H1 (cell line): ENCODE measurements around the gene POFUT2. TPM values are rescaled to one million over a fixed set of nuclear protein-coding genes. Genes with fewer than 3 reads are reported as not detected.

Experiments
- CTCF ChIA-PET: fragments of 300-600 bp; sonication (Branson Sonifier 250); formaldehyde crosslinking; loops from one replicate; lab custom pipeline; 2021; ENCODE audit not compliant: partially characterized antibody; lab: Charles Lee
- POLR2A ChIA-PET: fragments of 300-600 bp; sonication (Branson Sonifier 250); formaldehyde crosslinking; loops from one replicate; lab custom pipeline; 2021; ENCODE audit warnings: inconsistent platforms; ENCODE audit not compliant: partially characterized antibody; lab: Charles Lee
- DNase-seq, 2 experiments: peaks; one replicate each; pipeline versions ENCODE4 v3.0.0 to v3.0.0-alpha.2; 2010 to 2022; ENCODE audit warnings: low spot score in 2 of 2, low read depth in 1 of 2, mixed read lengths in 1 of 2
- FAIRE-seq: peaks from 2 replicates; lab custom pipeline; 2011; peaks lifted over from hg19 to GRCh38; lab: Jason Lieb, UNC
- H2AFZ ChIP-seq: 2 replicates; pipeline ENCODE4 v1.8.1; 2012; ENCODE audit warnings: low read length, inconsistent platforms
- H2AK5ac ChIP-seq: 2 replicates; pipeline ENCODE4 v1.6.1; 2013; ENCODE audit warnings: low read depth, low read length
- H2BK120ac ChIP-seq: replicated peaks from 2 replicates; pipeline ENCODE3; 2013; ENCODE audit warnings: low read depth, low read length, inconsistent platforms
- H2BK12ac ChIP-seq: 2 replicates; pipeline ENCODE4 v1.6.1; 2013; ENCODE audit warnings: low read depth, low read length
- H2BK15ac ChIP-seq: 2 replicates; pipeline ENCODE4 v1.6.1; 2013; ENCODE audit warnings: low read length
- H2BK20ac ChIP-seq: 2 replicates; pipeline ENCODE4 v1.6.1; 2013; ENCODE audit warnings: low read length
- H2BK5ac ChIP-seq: 2 replicates; pipeline ENCODE4 v1.6.1; 2013; ENCODE audit warnings: low read depth, low read length
- H3K14ac ChIP-seq: 2 replicates; pipeline ENCODE4 v1.6.1; 2013; ENCODE audit warnings: inconsistent platforms; ENCODE audit not compliant: insufficient read length
- H3K18ac ChIP-seq: 2 replicates; pipeline ENCODE4 v1.6.1; 2013; ENCODE audit warnings: low read length; ENCODE audit errors: extremely low read depth
- H3K23ac ChIP-seq: 2 replicates; pipeline ENCODE4 v1.6.1; 2013; ENCODE audit warnings: inconsistent platforms; ENCODE audit not compliant: insufficient read length
- H3K23me2 ChIP-seq: 2 replicates; pipeline ENCODE4 v1.6.1; 2013; ENCODE audit warnings: low read depth, low read length
- H3K27ac ChIP-seq: 2 replicates; pipeline ENCODE4 v1.6.1; 2011; ENCODE audit warnings: low read depth, low read length, inconsistent platforms
- H3K27me3 ChIP-seq, 4 experiments: replicated peaks in 1 of 4; 1 replicate in 1 of 4; 2 replicates in 3 of 4; pipeline versions ENCODE4 v1.6.1 to v1.8.1; 2011 to 2013; ENCODE audit warnings: low read length in 3 of 4, mild to moderate bottlenecking in 3 of 4, inconsistent platforms in 2 of 4, mixed read lengths in 2 of 4, moderate library complexity in 1 of 4; ENCODE audit not compliant: control insufficient read depth in 3 of 4, insufficient read depth in 3 of 4; ENCODE audit errors: extremely low read depth in 1 of 4
- H3K36me3 ChIP-seq, 4 experiments: 2 replicates each; pipeline versions ENCODE4 v1.6.1 to v1.8.1; 2011 to 2013; ENCODE audit warnings: mild to moderate bottlenecking in 4 of 4, low read length in 3 of 4, moderate library complexity in 2 of 4, control low read depth in 1 of 4, inconsistent platforms in 1 of 4; ENCODE audit not compliant: insufficient read depth in 4 of 4, control insufficient read depth in 2 of 4
- H3K4ac ChIP-seq: replicated peaks from 2 replicates; pipeline ENCODE3; 2013; ENCODE audit warnings: low read length, low read depth, mixed read lengths, inconsistent platforms; ENCODE audit not compliant: insufficient read length
- H3K4me1 ChIP-seq, 4 experiments: replicated peaks in 1 of 4; 1 replicate in 1 of 4; 2 replicates in 3 of 4; pipeline versions ENCODE4 v1.6.1 to v1.8.1; 2011 to 2013; ENCODE audit warnings: low read length in 3 of 4, inconsistent platforms in 2 of 4, mixed read lengths in 1 of 4; ENCODE audit not compliant: insufficient read depth in 4 of 4, control insufficient read depth in 3 of 4
- H3K4me2 ChIP-seq, 2 experiments: 2 replicates each; pipeline versions ENCODE4 v1.6.1 to v1.8.1; 2011 to 2013; ENCODE audit warnings: low read depth in 2 of 2, low read length in 2 of 2, control low read depth in 1 of 2, inconsistent platforms in 1 of 2, mild to moderate bottlenecking in 1 of 2; ENCODE audit not compliant: insufficient read depth in 1 of 2
- H3K4me3 ChIP-seq, 4 experiments: fragments of 200-600, 300-600 bp in 1 of 4; sonication (generic), shearing (Covaris generic), sonication (Bioruptor Twin) in 1 of 4; 2 replicates each; pipeline versions ENCODE4 v1.5.1 to v1.8.1; 2011 to 2016; ENCODE audit warnings: low read length in 4 of 4, low read depth in 3 of 4, control low read depth in 2 of 4, inconsistent platforms in 2 of 4, mild to moderate bottlenecking in 2 of 4, mixed read lengths in 1 of 4, moderate library complexity in 1 of 4; ENCODE audit not compliant: insufficient read depth in 2 of 4; ENCODE audit errors: extremely low read depth in 1 of 4
- H3K56ac ChIP-seq: replicated peaks from 2 replicates; pipeline ENCODE3; 2013; ENCODE audit warnings: low read depth, mild to moderate bottlenecking, mixed read lengths, low read length, inconsistent platforms; ENCODE audit not compliant: insufficient read length
- H3K79me1 ChIP-seq: 2 replicates; pipeline ENCODE4 v1.6.1; 2013; ENCODE audit warnings: low read depth, low read length, control low read depth
- H3K79me2 ChIP-seq, 2 experiments: 2 replicates each; pipeline versions ENCODE4 v1.6.1 to v1.8.1; 2012 to 2013; ENCODE audit warnings: low read length in 2 of 2, mild to moderate bottlenecking in 2 of 2, inconsistent platforms in 1 of 2; ENCODE audit not compliant: insufficient read depth in 2 of 2, control insufficient read depth in 1 of 2
- H3K9ac ChIP-seq, 4 experiments: replicated peaks in 1 of 4; 1 replicate in 1 of 4; 2 replicates in 3 of 4; pipeline versions ENCODE4 v1.6.1 to v1.8.1; 2011 to 2013; ENCODE audit warnings: low read depth in 3 of 4, low read length in 3 of 4, control low read depth in 2 of 4, mild to moderate bottlenecking in 2 of 4, moderate library complexity in 2 of 4, inconsistent platforms in 1 of 4; ENCODE audit errors: extremely low read depth in 1 of 4
- H3K9me3 ChIP-seq, 2 experiments: 2 replicates each; pipeline versions ENCODE4 v1.6.1 to v1.8.1; 2012 to 2013; ENCODE audit warnings: mild to moderate bottlenecking in 2 of 2, moderate library complexity in 2 of 2, control low read depth in 1 of 2, inconsistent platforms in 1 of 2, low read depth in 1 of 2, low read length in 1 of 2, mixed read lengths in 1 of 2; ENCODE audit not compliant: insufficient read depth in 2 of 2
- H4K20me1 ChIP-seq, 2 experiments: replicated peaks in 1 of 2; 2 replicates each; pipeline versions ENCODE3 to v1.8.1; 2011 to 2013; ENCODE audit warnings: inconsistent platforms in 2 of 2, low read length in 2 of 2, mild to moderate bottlenecking in 1 of 2; ENCODE audit not compliant: insufficient read depth in 2 of 2, control insufficient read depth in 1 of 2
- H4K5ac ChIP-seq: 2 replicates; pipeline ENCODE4 v1.6.1; 2013; ENCODE audit warnings: low read length, low read depth, mixed read lengths, inconsistent platforms; ENCODE audit not compliant: insufficient read length
- H4K8ac ChIP-seq: 2 replicates; pipeline ENCODE4 v1.8.0; 2013; ENCODE audit warnings: mild to moderate bottlenecking, moderate library complexity, low read length, inconsistent platforms; ENCODE audit not compliant: insufficient read depth; ENCODE audit errors: extremely low read depth
- H4K91ac ChIP-seq: replicated peaks from 2 replicates; pipeline ENCODE3; 2013; ENCODE audit warnings: low read length, mixed read lengths, inconsistent platforms; ENCODE audit not compliant: insufficient read length
- CBX8 ChIP-seq: fragments of 300-800, 300-1000 bp; sonication (generic); IDR thresholded peaks from 2 replicates; pipeline ENCODE4 v1.7.1; 2016; ENCODE audit warnings: low read depth, low read length, borderline replicate concordance
- RAD21 ChIP-seq, 2 experiments: IDR thresholded peaks in 1 of 2; conservative IDR thresholded peaks in 1 of 2; 2 replicates each; pipeline ENCODE4 v1.6.1; 2011; ENCODE audit warnings: low read depth in 2 of 2, low read length in 2 of 2, improper control_type of control experiment in 1 of 2, inconsistent platforms in 1 of 2, mild to moderate bottlenecking in 1 of 2, moderate library complexity in 1 of 2
- SAP30 ChIP-seq: fragments of 300-600 bp; sonication (generic); IDR thresholded peaks from 2 replicates; pipeline ENCODE4 v1.7.1; 2012; ENCODE audit warnings: low read length, moderate library complexity, mild to moderate bottlenecking, inconsistent platforms; ENCODE audit not compliant: insufficient read depth, insufficient replicate concordance
- WGBS, 2 experiments: shearing (Covaris generic) in 1 of 2; methylation state at CpG; one replicate each; pipeline versions ENCODE4 v1.1.6 to v1.1.7; 2013 to 2015; ENCODE audit warnings: low lambda C conversion rate in 2 of 2, mixed read lengths in 2 of 2, inconsistent platforms in 1 of 2, low coverage in 1 of 2, missing lambda C conversion rate in 1 of 2; ENCODE audit not compliant: insufficient replicate concordance in 2 of 2, insufficient coverage in 1 of 2, insufficient read length in 1 of 2; ENCODE audit errors: extremely low coverage in 1 of 2, missing lambda C conversion rate in 1 of 2; 5-methylcytosine and 5-hydroxymethylcytosine counted together
- polyA plus RNA-seq, 7 experiments: library from polyadenylated mRNA; depleted of rRNA in 3 of 7; stranded (reverse) in 5 of 7; unstranded in 2 of 7; fragments of >200 nt in 5 of 7; fragments of 200-250 nt in 2 of 7; gene quantifications; 1 replicate in 5 of 7; 2 replicates in 1 of 7; 4 replicates in 1 of 7; pipeline versions ENCODE4 v1.2.1 to v1.2.3, GENCODE V29; 2011 to 2013; ENCODE audit warnings: missing spikeins in 2 of 7, mixed read lengths in 2 of 7
- total RNA-seq: library from RNA; stranded (reverse); fragmentation: NEBNext Ultra II Directional; extraction: Animal tissue kit (Norgen Biotek cat#: 25700); gene quantifications from 2 replicates; pipeline ENCODE4 v1.2.1, GENCODE V29; 2021
- TF ChIP-seq, protein P1 (sequence below), 3 experiments: IDR thresholded peaks; 1 replicate in 2 of 3; 2 replicates in 1 of 3; pipeline versions ENCODE4 v1.5.1 to v1.6.1; 2011; ENCODE audit warnings: low read length in 3 of 3, mild to moderate bottlenecking in 3 of 3, inconsistent platforms in 2 of 3, low read depth in 1 of 3, moderate library complexity in 1 of 3; ENCODE audit not compliant: insufficient read depth in 1 of 3; ENCODE audit errors: control extremely low read depth in 1 of 3

The POFUT2 gene
- total and polyA plus RNA-seq, 2 of the 8 experiments (the other 6 are each of a cell fraction or from before 2014, with no cell fraction given): 13.7 to 32.1 TPM

DNA sequence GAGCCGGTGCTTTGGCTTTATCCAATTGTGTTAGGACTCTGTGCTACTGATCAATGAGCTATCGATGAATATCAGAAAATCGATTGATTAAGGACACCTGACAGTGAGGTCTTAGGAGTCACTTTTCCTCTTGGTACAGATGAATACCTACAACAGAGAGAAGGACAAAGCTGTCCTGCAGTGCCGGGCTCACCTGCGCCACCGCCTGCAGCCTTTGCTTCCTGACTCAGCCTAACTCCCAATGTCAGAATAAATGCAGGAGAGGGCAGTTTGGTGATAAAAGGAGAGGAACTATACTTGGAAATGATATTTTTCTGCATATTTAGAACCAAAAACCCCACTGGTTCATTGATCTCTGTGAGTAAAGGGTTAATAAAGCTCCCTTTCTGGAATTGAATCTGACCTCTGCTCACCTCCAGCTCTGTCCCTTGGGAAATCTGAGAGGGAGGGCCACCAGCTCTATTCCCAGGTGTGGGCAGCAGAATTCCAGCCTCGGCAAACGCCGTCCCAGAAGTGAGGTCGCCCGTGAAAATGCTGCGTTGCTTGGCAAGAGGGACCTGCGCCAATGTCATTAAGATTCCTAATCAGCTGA lies 39.3 kb downstream of the POFUT2 start:
- Histone ChIP-seq H4K5ac (no peak overlapping the region), H2AFZ (peak overlapping the region; percentile 86), H3K79me2 (no peaks in the 10 kb centered on the region), H3K23me2 (no peaks in the 10 kb centered on the region), H3K4me2 (peak overlapping the region; percentile 33 to 68; a peak in 3 of 4 replicates), H3K14ac (no peak overlapping the region), H3K36me3 (no peaks in the 10 kb centered on the region), H3K56ac (no peak overlapping the region), H3K27me3 (no peaks in the 10 kb centered on the region; a peak in 1 of 7 replicates), H2BK15ac (peak overlapping the region; percentile 2; the same call in 1 of the 2 replicates), H4K91ac (peak overlapping the region; percentile 37), H3K9me3 (peaks cover 6 to 9% of the 10 kb centered on the region in 2 experiments; a peak in 3 of 4 replicates), H4K8ac (no peak overlapping the region), H3K4me1 (peaks cover 0 to 13% (median 7%) of the 10 kb centered on the region in 4 experiments; a peak in 5 of 7 replicates), H2BK20ac (peak overlapping the region; percentile 53; the same call in 1 of the 2 replicates), H3K79me1 (no peaks in the 10 kb centered on the region), H2AK5ac (no peak overlapping the region), H4K20me1 (no peaks in the 10 kb centered on the region), H3K4me3 (peak overlapping the region in 3 of 4 experiments; percentile 26 to 46 (median 26); a peak in 5 of 8 replicates), H3K4ac (no peak overlapping the region), H3K27ac (no peak overlapping the region), H3K9ac (no peak overlapping the region; a peak in 1 of 7 replicates), H2BK12ac (no peak overlapping the region), H3K23ac (no peak overlapping the region), H3K18ac (no peak overlapping the region), H2BK5ac (no peak overlapping the region), H2BK120ac (no peak overlapping the region)
- CTCF ChIA-PET: interaction anchor here (0.6 to 3.7 kb wide), 11 partner anchors 10 to 548 kb away, joined by 3 to 28 read pairs (median 4); no protein-coding TSS in a partner anchor
- peak; percentile 63 for FAIRE-seq
- POLR2A ChIA-PET: interaction anchor here (0.8 to 1.3 kb wide), 5 partner anchors 11 to 36 kb away, joined by 3 to 4 read pairs (median 3); no protein-coding TSS in a partner anchor
- TF ChIP-seq, protein P1, sequence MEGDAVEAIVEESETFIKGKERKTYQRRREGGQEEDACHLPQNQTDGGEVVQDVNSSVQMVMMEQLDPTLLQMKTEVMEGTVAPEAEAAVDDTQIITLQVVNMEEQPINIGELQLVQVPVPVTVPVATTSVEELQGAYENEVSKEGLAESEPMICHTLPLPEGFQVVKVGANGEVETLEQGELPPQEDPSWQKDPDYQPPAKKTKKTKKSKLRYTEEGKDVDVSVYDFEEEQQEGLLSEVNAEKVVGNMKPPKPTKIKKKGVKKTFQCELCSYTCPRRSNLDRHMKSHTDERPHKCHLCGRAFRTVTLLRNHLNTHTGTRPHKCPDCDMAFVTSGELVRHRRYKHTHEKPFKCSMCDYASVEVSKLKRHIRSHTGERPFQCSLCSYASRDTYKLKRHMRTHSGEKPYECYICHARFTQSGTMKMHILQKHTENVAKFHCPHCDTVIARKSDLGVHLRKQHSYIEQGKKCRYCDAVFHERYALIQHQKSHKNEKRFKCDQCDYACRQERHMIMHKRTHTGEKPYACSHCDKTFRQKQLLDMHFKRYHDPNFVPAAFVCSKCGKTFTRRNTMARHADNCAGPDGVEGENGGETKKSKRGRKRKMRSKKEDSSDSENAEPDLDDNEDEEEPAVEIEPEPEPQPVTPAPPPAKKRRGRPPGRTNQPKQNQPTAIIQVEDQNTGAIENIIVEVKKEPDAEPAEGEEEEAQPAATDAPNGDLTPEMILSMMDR (IDR thresholded peaks at IDR 0.05; ENCODE audit: control extremely low read depth in 1 of 3, insufficient read depth in 1 of 3, low read depth in 1 of 3, low read length in 3 of 3): peak in 1 of 3 experiments; percentile 2; a peak in 1 of 4 replicates
- no peak for TF ChIP-seq SAP30
- TF ChIP-seq RAD21 (IDR thresholded peaks at IDR 0.05 in 1 of 2, conservative IDR thresholded peaks at IDR 0.05 in 1 of 2; ENCODE audit: low read depth in 2 of 2, low read length in 2 of 2): peak; percentile 7 to 28; a peak in 1 of 4 replicates
- no peak for TF ChIP-seq CBX8
- peak in 1 of 2 experiments; percentile 50 for DNase-seq
- WGBS, 2 experiments: 46% methylated on average over 13 of the region's 13 CpGs; no CpG with 5 or more reads in 1 of the 2 experiments
